Transverse colon (tissue), 4 donors: ENCODE results near the gene CDC14A. TPM values are rescaled to one million over a fixed set of nuclear protein-coding genes. Genes with fewer than 3 reads are reported as not detected.

Experiments
- DNase-seq: peaks from one replicate; pipeline ENCODE4 v3.0.0-alpha.2; 2019
- H3K27ac ChIP-seq, 4 donors: fragments of 200-600 bp; sonication (generic); 2 replicates each; pipeline ENCODE4 v1.5.1; 2016 to 2018; ENCODE audit warnings: inconsistent platforms in 4 of 4
- H3K27me3 ChIP-seq: fragments of 200-600 bp; sonication (generic); 2 replicates; pipeline ENCODE4 v1.5.1; 2017; ENCODE audit warnings: inconsistent platforms
- H3K36me3 ChIP-seq, 4 donors: fragments of 200-600 bp; sonication (generic); 2 replicates each; pipeline ENCODE4 v1.5.1; 2017 to 2019; ENCODE audit warnings: inconsistent platforms in 4 of 4
- H3K4me1 ChIP-seq, 4 donors: fragments of 200-600 bp; sonication (generic); 2 replicates each; pipeline ENCODE4 v1.5.1; 2017 to 2020; ENCODE audit warnings: inconsistent platforms in 4 of 4
- H3K4me3 ChIP-seq, 4 donors: fragments of 200-600 bp; sonication (generic); 1 replicate in 1 of 4; 2 replicates in 3 of 4; pipeline versions ENCODE4 v1.5.1 to v1.6.1; 2017 to 2019; ENCODE audit warnings: inconsistent platforms in 4 of 4
- H3K9me3 ChIP-seq, 2 donors: fragments of 200-600 bp; sonication (generic); 2 replicates each; pipeline ENCODE4 v1.5.1; 2017 to 2019; ENCODE audit warnings: inconsistent platforms in 2 of 2
- CTCF ChIP-seq, 5 experiments: fragments of 200-600 bp in 3 of 5; fragments of 450-650 bp in 2 of 5; sonication (generic) in 3 of 5; IDR thresholded peaks; 1 replicate in 2 of 5; 2 replicates in 3 of 5; pipeline ENCODE4 v1.5.1; 2016 to 2017; ENCODE audit warnings: antibody characterized with exemption in 5 of 5, inconsistent platforms in 3 of 5, mild to moderate bottlenecking in 2 of 5, moderate library complexity in 1 of 5
- EP300 ChIP-seq: sonication (generic); formaldehyde crosslinking; IDR thresholded peaks from one replicate; pipeline ENCODE4 v1.6.1; 2017; ENCODE audit warnings: antibody characterized with exemption, low read depth
- POLR2A ChIP-seq: fragments of 450-650 bp; IDR thresholded peaks from one replicate; pipeline ENCODE4 v1.6.1; 2016; ENCODE audit warnings: antibody characterized with exemption, mild to moderate bottlenecking, moderate library complexity
- POLR2AphosphoS5 ChIP-seq, 3 donors: sonication (generic); formaldehyde crosslinking; IDR thresholded peaks; one replicate each; pipeline ENCODE4 v1.6.1; 2016; ENCODE audit warnings: antibody characterized with exemption in 3 of 3
- WGBS, 2 donors: methylation state at CpG; one replicate each; pipeline ENCODE4 v1.1.5; 2018; ENCODE audit warnings: low coverage in 1 of 2; 5-methylcytosine and 5-hydroxymethylcytosine counted together
- in situ Hi-C, 4 donors: fragments of 200-750 bp; cut with MboI; loops; one replicate each; pipeline versions ENCODE4 v1.15.0 to v1.15.1; 2017; ENCODE audit warnings: low sequenced_read_pairs in 3 of 4, low pct_ligation_motif_present in 1 of 4, low pct_unique_long_range_greater_than_20kb in 1 of 4
- intact Hi-C: fragments of 100-400 bp; cut with DNase I; formaldehyde crosslinking; loops from one replicate; pipeline ENCODE4 v1.15.1; 2023; ENCODE audit warnings: low total_unique reads
- total RNA-seq, 4 donors: library from RNA; depleted of rRNA; stranded (reverse); fragments of >200 nt; gene quantifications; one replicate each; pipeline ENCODE4 v1.1.0, GENCODE V29; 2016

The CDC14A gene
- total RNA-seq, 4 donors from 2014 or later, result 8.0 to 68.6 (median 48.5) TPM

- in situ Hi-C loops (no loop called here), intact Hi-C loops (no loop called here)
- Histone ChIP-seq H3K4me3 (no peak overlapping the region), H3K27me3 (no peaks in the 10 kb centered on the region), H3K9me3 (no peaks in the 10 kb centered on the region), H3K4me1 (peaks cover 0 to 7% (median 0%) of the 10 kb centered on the region in 4 donors), H3K27ac (no peak overlapping the region), H3K36me3 (peaks cover 0 to 7% (median 0%) of the 10 kb centered on the region in 4 donors)
- no peak for DNase-seq
- 78 to 82% methylated on average over 2 of the region's 2 CpGs for WGBS, 2 donors
- TF ChIP-seq POLR2A (no peak), POLR2AphosphoS5 (IDR thresholded peaks at IDR 0.05) (no peak), EP300 (no peak), CTCF (IDR thresholded peaks at IDR 0.05) (no peak)
Measured at GRCh38 chr1:100506217-100506616, 153.9 kb downstream of the CDC14A start.

DNA sequence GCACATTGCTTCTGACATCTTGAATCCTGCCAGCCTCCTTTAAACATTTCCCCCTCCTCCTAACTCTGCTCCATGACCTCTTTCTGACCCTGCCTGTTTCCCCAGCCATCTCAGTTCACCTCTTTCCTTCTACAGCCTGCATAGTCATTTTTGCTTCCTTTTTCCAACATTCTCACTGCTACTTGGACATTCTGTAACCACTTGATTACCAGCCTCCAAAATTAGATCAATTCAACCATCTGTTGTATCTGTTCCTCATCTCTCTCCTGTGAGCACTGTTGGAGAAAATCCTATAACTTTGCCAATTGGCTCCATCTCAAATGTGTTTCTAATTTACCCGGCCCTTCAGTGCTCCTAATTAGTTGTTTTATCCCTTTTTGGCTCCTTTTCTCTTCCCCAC is 158.1 kb downstream of the CDC14A start:
- no peak for DNase-seq
- Histone ChIP-seq H3K27ac (no peak overlapping the region), H3K4me1 (peaks cover 0 to 7% (median 0%) of the 10 kb centered on the region in 4 donors), H3K36me3 (peaks cover 0 to 7% (median 0%) of the 10 kb centered on the region in 4 donors), H3K27me3 (no peaks in the 10 kb centered on the region), H3K4me3 (no peak overlapping the region), H3K9me3 (no peaks in the 10 kb centered on the region)
- intact Hi-C loops, result no loop called here
- TF ChIP-seq POLR2A (no peak), EP300 (no peak), CTCF (IDR thresholded peaks at IDR 0.05) (no peak), POLR2AphosphoS5 (IDR thresholded peaks at IDR 0.05) (no peak)
- in situ Hi-C loops, result no loop called here
- WGBS, 2 donors, result 43 to 63% methylated on average over 1 of the region's 1 CpG

- H3K9me3 ChIP-seq, result no peaks in the 10 kb centered on the region
Measured at GRCh38 chr1:100511058-100511457, 158.8 kb downstream of the CDC14A start.

DNA sequence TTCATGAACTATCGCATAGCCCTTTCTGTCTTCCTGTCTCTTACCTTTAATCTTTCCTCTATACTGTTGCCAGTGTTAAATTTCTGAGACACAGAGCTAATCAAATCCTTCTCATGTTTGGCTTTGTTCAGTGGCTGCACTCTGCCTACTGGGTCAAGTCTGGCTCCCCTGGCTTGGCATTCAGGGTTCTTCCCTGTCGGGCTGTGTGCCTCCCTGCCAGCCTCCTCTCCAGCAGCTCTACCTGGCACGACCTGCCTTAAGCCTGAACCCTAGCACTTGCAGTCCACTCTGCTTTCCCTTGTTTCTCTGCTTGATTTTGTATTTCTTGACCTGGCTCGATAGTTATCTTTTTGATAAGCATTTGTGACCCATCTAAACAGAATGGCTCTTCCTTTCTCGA is 159.5 kb downstream of the CDC14A start:
- peaks cover 0 to 7% (median 0%) of the 10 kb centered on the region in 4 donors for H3K36me3 ChIP-seq
- intact Hi-C loops (no loop called here), in situ Hi-C loops (no loop called here)
- no peak for TF ChIP-seq POLR2A
- TF ChIP-seq POLR2AphosphoS5 (IDR thresholded peaks at IDR 0.05), result no peak
- TF ChIP-seq EP300, result no peak
- TF ChIP-seq CTCF (IDR thresholded peaks at IDR 0.05), result no peak
- H3K9me3 ChIP-seq, result no peaks in the 10 kb centered on the region
- peaks cover 0 to 7% (median 0%) of the 10 kb centered on the region in 4 donors for H3K4me1 ChIP-seq
- no peak overlapping the region for H3K27ac ChIP-seq
- H3K4me3 ChIP-seq, result no peak overlapping the region
- no peak for DNase-seq
- H3K27me3 ChIP-seq, result no peaks in the 10 kb centered on the region
- WGBS, 2 donors, result 86 to 96% methylated on average over 3 to 5 of the region's 5 CpGs

More at GRCh38 chr1:100511058-100511457, 158.8 kb downstream of the CDC14A start:
- in situ Hi-C loops (no loop called here), intact Hi-C loops (no loop called here)
- Histone ChIP-seq H3K4me1 (peaks cover 0 to 7% (median 0%) of the 10 kb centered on the region in 4 donors), H3K4me3 (no peak overlapping the region), H3K27ac (no peak overlapping the region), H3K27me3 (no peaks in the 10 kb centered on the region), H3K36me3 (peaks cover 0 to 7% (median 0%) of the 10 kb centered on the region in 4 donors)
- TF ChIP-seq CTCF (IDR thresholded peaks at IDR 0.05) (no peak), EP300 (no peak), POLR2AphosphoS5 (IDR thresholded peaks at IDR 0.05) (no peak), POLR2A (no peak)
- 89 to 95% methylated on average over 2 to 4 of the region's 4 CpGs for WGBS, 2 donors
- no peak for DNase-seq
